HG03521 (cell line): ENCODE data around the gene ZMIZ1.
A peak's percentile ranks its signal among the peaks of the same experiment; 100 is the strongest.

Experiments used
- ATAC-seq: cut with Tn5 transposase; IDR thresholded peaks from one replicate; pipeline ENCODE4 v1.9.1; 2021; ENCODE audit warnings: mild to moderate bottlenecking, moderate library complexity; ENCODE audit not compliant: unreplicated experiment

Gene ZMIZ1

DNA sequence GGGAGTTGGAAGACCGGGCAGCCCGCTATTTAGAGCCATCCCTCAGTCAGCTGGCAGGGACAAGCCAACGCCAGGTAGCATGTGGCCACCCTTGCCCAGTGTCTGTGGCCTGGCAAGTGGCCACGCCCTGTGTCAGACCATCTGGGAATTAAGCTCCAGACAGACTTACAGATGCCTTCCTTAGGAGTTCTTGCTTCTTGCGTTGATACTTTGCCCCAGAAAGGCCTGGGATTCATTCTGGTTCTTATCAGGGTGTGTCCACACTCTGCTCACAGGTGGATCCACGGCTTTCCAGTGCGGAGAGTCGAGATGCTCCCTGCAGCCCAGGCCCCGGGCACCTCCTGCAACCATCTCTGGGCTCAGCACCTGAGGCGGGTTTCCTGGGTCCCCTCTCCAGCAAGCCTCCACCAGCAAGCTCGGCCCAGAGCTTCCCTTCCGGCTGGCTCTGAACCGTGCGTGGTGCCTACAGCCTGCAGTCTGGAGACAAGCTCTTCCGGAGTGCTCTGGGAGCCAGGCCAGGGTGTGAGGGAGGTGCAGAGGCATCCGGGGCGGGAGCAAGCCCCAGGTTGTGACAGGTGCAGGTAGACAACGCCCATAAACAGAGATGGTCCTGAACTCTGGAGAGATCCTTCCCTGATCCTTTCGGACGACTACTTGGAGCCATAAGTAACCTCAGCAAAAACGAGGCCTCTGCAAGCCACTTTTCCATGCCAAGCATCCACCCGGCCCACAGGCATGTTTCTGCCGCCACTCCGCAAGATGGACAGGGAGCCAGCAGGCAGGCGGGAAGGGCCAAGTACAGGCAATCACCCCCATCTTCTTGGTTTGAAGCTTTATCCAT, 246.2 kb downstream of the ZMIZ1 start:
- no peak for ATAC-seq

DNA sequence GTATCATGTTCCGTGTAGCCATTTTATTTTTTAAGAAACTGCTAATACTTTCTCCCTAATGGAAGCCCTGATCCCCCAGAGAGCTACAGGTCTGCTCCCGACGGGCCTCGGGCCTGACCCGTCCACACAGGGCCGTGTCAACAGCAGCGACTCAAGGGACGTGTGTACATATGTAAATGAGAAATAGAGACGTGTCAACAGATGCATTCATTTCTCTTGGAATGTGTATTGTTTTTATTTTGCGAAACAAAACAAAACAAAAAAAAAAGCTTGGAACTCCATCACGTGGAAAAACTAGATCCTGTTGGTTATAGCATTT, 246.8 kb downstream of the ZMIZ1 start:
- ATAC-seq: no peak

DNA sequence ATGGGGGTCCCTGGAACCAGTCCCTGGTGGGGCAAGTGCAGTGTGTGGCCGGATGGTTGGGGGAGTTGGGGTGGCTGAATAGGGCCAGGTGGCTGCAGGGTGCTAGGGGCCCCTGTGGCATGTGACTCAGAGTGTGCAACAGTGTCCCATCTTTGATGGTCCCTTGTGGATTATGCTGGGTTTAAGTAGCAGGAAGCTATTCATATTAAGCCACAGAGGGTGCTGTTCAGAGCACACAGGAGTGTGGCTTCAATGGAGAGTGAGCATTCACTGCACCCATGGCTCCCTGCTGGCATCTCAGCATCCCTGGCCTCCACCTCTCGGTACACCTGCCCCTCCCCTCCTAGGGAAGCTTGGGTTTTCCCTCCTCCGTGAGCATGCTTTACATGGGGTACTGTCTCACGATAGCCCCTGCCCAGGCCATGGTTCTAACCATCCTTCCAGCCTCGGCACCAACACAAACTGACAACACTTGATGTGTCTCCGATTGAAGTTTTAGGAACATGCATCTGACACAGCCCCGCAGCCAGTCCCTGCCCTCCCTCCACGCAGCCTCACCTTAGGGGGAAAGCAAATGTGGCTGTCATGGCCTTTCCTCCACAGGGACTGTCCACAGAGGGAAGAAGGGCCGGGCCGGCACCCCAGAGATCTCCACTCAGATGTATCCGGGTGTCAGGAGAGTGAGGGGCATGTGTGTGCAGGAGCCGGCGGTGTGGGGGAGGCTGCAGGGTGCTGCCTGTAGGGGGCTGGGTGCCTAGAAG, 248.1 kb downstream of the ZMIZ1 start:
- ATAC-seq: peak; percentile 53

DNA sequence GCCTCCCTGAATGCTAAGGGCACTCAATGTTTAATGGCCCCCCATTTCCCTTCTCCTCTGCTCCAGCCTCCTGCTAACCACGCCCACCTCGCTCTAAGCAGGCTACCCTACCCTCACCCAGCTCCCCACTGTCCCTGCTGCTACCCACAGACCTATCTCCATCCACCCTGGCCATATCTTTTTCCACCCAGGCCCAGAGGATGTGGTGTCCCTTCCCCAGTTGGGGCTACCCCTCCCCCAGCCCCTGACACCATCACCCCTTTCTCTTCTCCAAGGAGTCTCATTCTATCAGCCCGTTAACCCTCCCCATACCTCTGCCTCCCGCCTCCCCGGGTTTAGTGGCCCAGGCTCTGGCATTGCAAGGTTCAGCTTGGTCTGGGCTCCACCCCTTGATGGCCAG, 249.6 kb downstream of the ZMIZ1 start:
- ATAC-seq: no peak

DNA sequence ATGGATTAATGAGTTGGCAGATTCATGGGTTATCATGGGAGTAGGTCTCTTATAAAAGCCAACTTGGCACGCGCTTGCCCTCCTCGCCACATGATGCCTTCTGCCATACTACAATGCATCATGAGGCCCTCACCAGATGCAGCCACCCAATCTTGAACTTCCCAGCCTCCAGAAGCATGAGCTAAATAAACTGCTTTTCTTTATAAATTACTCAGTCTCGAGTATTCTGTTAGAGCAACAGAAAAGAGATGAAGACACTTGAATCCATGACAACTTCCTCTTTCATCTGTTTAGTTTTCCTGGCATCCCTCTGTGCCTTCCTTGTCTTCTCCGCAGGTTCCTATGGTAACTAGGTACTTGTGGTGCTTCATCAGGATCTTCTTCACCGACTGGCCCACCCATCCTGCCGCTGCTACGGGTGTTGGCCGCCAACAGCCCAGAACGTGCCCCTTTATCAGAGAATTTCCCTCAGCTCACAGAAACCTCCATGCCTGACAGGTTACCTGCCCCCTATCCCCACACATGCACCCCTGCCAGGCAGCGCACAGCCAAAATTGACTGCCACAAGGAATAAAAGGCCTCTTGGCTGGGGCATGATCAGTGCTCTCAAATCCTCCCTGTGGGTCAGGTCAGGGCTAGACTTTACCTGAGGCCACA, 250.5 kb downstream of the ZMIZ1 start:
- ATAC-seq: no peak

DNA sequence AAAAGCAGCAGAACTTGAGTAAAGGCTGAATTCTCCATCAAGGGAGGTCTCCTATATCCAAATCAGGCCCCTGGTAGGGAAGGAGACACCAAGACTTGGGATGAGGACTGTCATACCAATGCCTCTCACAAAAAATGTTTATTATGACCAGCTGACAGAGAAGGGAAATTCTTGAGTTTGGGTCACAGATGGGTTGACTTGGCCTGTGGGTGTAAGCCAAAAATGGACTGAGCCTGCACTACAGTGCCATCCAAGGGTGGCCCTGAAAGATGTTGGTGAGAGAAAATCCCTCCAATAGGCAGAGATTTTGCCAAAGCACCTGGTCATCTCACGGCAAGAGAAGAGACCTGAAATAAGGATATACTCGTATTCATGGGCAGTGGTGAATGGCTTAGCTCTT, 251.6 kb downstream of the ZMIZ1 start:
- ATAC-seq: no peak

DNA sequence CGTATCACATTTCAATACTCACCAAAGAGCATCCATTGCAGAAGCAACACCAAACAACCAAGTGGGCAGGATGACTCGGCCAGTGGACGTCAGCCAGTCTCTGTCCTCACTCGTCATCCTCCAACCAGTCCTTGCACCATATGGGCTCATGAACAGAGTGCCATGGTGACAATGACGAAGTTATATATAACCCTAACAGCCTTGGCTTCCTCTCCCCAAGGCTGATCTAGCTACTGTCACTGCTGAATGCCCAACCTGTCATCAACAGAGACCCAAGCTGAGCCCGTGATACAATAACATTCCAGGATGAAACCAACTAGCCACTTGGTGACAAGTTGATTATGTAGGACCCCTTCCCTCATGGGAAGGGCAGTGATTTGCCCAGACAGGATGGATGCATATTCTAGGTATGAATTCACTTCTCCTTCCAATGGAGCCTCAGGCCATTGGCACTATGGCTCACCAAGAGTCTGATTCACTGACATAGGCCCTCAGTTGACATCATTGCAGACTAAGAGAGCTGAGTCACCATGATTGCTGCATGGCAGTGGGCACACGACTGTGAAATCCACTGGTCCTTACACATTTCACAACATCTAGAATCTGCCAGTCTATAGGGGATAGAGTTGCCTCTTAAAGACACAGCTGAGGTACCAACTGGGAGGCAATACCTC, 252.2 kb downstream of the ZMIZ1 start:
- no peak for ATAC-seq

DNA sequence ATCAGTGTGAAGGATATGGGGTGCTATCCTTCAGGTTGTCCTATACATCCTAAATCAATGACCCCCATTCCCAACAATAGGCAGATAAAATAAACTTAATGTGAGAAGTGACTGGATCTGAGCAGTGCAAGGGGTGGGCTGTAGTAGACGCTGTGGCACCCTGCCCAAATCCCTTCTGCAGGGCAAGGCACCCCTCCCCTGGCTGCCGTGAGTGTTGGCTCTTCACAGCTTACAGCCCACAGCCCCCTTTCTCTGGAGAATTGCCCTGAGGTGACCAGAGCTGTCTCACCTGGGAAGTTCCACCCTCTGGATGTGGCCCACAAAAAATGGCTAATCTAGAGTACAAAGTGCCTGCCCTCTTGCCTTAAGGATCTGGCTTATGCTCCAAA, 252.7 kb downstream of the ZMIZ1 start:
- ATAC-seq: no peak

DNA sequence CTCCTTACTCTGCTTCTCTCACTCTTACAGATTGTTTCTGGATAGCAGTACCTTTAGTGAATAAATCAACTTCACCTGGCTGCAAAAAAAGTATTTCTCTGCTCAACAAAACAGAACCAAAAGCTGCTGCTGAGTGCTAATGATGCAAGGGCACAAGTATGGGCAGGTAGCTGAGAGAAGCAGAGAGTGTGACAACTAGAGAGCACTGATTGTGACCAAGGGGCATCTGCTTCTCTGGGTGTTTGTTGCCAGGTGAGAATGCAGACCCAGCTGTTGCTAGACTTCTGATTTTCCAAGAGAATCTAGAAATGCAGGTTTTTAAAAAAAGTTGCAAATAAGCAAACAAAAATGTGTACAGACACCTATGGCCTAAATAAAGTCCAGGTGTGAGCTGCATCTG, 253.2 kb downstream of the ZMIZ1 start:
- ATAC-seq: no peak

DNA sequence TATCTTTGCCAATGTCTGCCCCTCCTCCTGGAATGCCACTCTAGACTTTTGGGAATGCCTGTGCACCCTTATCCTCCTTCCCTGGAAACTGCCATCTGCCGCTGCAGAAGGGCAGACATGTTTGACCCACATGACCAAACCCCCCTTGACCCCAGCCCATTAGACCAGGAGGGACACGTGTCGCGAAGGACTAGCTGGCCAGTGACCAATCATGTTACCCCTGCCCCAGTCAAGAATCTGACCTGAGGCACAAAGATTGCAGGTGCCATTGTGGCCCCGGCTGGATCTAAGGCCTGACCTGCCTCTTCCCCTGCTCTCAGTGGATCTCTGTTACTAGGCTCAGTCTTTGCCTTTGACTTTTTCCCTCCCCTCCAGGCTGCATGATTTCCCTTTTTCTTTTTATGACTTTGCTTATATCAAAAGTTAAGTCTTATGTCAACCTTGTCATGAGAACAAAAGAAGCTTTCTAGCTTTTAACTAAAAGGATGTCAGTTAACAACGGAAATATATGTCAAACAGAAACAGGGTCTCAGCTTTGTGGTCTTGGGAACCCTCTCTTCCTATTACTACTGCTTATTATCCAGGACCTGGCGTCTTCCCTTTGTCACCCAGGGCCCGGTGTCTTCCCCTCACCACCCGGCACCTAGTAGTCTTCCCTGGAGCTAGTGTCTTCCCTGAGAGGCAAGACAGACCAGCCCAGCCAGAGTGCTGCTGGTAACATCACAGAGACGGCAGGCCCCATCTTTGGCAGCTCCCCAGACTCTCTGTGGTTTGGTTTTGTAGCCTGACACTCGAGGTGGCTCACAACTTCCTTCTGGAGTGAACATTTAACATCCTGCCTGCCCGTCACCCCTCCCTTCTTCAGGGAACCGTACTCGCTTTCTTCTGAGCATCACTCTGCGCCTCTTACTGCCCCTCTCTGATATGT, 254.1 kb downstream of the ZMIZ1 start:
- ATAC-seq: no peak

DNA sequence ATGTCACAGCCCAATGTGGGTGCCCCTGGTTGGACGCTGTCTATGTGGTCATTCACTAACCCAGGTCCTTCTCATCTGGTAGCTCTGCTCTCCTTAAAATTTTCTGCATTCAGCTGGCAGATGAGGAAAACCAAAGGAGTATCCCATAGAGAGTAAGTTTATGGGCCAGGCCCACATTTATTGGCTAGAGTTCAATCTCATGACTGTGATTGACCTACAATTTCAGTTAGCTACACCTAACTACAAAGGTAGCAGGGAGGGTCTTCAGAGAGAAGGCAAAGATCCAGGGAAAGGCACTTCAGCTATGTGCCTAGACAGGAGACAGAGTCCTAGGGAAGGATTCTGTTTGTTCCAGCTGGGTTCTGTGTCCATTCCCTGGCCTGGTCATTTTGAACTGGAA, 254.8 kb downstream of the ZMIZ1 start:
- no peak for ATAC-seq

DNA sequence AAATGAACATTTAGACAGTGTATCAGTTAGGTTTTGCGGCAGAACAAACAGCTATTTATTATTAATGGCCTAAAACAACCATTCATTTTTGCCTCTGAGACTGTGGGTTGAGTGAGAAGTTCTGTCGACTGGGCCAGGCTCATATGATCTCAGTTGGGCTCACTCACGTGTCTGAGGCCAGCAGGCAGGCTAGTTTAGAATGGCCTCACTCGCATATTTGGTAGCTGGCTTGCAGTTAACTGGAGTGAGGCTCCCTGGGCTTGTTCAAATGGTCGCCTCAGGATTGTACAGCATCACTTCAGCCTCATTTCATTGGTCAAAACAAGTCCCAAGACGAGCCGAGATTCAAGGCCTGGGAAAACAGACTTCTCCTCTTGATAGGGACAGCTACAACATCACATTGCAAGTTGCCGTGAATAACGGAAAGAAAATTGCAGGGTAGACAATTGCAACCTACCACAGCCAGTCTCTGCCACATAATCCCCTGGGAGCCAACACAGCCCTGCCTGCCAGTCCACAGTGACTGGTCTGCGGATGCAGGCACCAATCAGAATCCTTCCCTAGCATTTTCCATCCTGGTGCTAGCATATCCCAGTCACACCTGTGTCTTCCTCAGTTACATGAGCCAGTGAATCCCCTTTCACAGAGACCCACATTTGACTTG, 255.4 kb downstream of the ZMIZ1 start:
- no peak for ATAC-seq

DNA sequence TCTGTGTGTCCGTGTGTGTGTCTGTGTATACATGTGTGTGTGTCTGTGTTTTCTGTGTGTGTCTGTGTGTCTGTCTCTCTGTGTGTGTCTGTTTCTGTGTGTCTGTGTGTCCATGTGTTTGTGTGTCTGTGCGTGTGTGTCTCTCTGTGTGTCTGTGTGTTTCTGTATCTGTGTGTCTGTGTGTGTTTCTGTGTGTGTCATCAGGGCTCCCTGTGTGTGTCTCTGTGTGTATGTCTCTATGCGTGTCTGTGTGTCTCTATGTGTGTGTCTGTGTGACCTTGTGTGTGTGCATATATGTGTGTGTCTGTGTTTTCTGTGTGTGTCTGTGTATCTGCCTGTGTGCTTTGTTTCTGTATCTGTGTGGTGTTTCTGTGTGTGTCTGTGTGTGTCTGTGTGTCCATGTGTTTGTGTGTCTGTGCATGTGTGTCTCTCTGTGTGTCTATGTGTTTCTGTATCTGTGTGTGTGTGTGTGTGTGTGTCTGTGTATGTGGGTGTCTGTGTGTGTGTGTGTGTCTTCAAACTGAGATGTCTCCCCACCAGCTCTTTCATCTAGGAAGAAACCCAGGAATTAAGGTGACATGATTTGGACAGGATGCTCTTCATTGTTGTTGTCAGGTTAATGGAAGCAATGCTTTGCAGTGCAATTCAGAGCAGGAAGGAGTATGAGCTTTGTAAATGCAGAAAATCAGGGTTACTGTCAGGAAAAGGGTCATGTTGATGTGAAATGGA, 257.8 kb downstream of the ZMIZ1 start:
- no peak for ATAC-seq

DNA sequence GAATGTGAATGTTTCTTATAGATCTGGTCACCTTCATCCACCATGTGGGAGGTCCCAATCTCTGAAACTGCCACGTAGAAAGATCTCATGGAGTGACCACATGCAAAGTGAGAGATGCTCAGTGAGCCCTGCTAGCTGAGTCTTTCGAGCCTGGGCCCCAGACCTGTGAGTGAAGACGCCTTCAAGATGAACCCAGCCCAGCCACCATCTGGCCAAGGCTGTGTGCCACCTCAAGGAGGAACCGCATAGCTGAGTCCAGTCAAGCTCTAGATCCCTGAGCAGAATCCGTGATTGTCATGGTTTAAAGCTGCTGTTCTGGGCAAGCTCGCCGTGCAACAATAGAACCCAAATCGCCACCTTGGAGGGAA, 258.3 kb downstream of the ZMIZ1 start:
- ATAC-seq: no peak

DNA sequence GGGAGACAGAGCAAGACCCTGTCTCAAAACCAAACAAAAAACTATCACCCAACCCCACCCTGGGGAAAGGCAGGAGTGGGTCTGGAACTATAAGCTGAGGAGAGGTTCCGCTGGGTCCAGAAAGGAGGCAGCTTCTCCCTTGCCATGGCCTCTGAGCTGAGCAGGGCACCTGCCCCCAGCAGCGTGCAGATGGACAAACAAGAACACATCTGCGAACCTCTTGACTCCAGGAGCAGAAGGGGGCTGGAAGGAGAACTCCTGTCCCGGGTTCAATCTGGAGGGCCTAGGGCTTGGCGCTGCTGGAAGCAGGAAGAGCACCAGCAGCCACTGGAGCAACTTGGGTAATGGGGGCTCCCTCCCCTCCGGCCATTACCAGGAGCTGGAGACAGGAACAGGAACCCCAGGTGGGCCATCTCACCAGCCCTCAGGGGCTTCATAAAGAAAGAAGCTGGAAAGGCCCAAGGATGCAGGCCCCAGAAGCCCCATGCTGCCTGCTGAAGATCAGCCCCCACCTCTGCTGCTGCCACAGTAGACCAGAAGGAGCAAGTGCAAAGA, 259.5 kb downstream of the ZMIZ1 start:
- no peak for ATAC-seq

DNA sequence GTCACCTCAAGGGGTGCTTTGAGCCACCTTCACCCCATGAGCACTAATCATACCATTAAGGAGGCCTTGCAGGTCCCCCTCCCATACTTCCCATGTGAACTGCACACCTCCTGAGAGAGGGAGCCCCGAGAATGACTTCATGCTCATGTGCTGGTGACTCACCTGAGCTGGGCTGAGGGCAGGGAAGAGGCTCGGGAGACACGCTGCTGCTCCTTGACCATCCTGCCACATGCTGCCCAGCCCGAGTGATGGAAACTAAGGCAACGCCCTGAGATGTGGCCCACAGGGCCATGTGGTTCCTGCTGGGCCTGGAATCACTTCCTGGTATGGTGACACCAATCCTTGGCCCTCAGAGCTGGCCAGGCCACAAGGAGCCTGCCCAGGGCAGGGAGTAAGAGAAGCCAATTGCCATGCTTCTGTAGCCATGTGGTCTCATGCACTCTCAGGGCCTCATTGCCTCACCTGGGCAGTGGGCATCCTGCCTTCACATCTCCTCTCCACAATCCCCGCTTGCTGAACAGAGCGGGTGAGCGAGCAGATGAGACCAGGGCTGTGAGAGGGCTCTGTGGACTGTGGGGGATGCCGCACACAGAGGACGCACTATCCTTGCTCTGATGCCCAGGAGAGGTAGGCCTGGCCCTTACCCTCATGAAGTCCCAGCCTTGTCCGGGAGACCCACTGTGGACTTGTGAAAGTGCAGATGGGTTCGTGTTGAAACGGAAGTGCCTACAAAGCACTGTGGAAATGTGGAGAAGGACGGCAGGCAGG, 260.2 kb downstream of the ZMIZ1 start:
- ATAC-seq: no peak

DNA sequence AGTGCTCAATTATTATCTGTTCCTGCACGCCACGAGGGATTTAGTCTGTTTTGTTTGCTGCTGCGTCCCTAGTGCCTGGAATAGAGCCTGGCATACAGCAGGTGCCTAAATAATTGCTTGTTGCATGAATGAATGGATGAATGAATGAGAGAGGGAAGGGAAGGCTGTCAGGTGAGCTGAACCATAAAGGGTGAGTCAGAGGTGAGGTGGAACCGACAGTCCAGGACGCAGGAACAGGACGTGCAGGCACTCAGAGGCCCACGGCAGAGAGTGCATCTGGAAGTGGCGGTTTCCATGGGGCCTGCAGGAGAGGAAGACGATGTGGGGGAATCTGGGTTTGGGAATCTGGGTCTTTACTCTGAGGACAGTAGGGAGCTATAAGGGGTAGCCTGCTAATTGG, 260.8 kb downstream of the ZMIZ1 start:
- no peak for ATAC-seq

DNA sequence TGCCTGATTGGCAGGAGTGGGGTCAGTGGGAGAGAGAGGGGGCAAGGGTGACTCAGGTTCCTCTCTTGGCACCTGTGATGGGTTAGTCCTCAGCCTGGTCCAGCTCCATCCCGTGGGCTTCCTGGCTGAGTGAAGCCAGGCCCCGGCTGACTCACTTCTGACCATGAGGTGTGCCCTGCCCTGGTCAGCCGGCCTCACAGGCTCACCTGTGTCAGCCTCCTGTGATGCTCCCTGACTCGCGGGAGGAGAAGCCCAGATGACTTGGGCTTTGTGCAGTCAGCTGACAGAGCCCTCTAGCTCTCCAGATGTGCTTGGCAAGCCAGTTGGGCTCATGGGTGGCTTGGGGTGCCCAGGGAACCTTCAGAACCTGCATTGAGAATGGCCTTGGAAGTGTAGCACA, 262.5 kb downstream of the ZMIZ1 start:
- no peak for ATAC-seq
